Neural progenitor cell (in vitro differentiated cells): ENCODE measurements around the gene RIMKLB.

ENCODE experiments used
- EZH2 ChIP-seq: fragments of 200-600 bp; sonication (generic); IDR thresholded peaks from 2 replicates; pipeline ENCODE4 v1.6.1; 2017; ENCODE audit warnings: antibody characterized with exemption, mild to moderate bottlenecking, moderate library complexity
- TF ChIP-seq, protein P1 (sequence below): fragments of 200-600 bp; sonication (generic); IDR thresholded peaks from 2 replicates; pipeline ENCODE4 v1.5.1; 2017; ENCODE audit warnings: antibody characterized with exemption, mild to moderate bottlenecking

DNA sequence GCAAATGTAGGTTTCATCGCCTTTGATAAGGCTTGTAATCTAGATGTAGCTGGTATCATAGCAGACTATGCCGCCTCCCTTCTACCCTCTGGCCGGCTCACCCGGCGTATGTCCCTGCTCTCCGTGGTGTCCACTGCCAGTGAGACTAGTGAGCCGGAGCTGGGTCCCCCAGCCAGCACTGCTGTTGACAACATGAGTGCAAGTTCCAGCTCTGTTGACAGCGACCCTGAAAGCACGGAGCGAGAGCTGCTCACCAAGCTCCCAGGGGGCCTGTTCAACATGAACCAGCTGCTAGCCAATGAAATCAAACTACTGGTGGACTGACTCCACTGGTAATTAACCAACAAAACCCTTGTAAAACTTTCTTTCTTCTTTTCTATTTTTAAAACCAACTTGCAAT is 75.7 kb downstream of the RIMKLB start:
- TF ChIP-seq, protein P1, sequence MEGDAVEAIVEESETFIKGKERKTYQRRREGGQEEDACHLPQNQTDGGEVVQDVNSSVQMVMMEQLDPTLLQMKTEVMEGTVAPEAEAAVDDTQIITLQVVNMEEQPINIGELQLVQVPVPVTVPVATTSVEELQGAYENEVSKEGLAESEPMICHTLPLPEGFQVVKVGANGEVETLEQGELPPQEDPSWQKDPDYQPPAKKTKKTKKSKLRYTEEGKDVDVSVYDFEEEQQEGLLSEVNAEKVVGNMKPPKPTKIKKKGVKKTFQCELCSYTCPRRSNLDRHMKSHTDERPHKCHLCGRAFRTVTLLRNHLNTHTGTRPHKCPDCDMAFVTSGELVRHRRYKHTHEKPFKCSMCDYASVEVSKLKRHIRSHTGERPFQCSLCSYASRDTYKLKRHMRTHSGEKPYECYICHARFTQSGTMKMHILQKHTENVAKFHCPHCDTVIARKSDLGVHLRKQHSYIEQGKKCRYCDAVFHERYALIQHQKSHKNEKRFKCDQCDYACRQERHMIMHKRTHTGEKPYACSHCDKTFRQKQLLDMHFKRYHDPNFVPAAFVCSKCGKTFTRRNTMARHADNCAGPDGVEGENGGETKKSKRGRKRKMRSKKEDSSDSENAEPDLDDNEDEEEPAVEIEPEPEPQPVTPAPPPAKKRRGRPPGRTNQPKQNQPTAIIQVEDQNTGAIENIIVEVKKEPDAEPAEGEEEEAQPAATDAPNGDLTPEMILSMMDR, result no peak
- no peak for TF ChIP-seq EZH2
